Cortex of kidney (tissue), 1 donor: ENCODE results near the gene FNDC5.
"Not testable (repeated sequence)": the region's sequence is repeated elsewhere in the genome, so short reads cannot be mapped to it uniquely, and the experiment has no call there.

Experiments
- DNase-seq: peaks from one replicate; lab custom pipeline; 2025; lab: John Stamatoyannopoulos, UW

The FNDC5 gene

DNA sequence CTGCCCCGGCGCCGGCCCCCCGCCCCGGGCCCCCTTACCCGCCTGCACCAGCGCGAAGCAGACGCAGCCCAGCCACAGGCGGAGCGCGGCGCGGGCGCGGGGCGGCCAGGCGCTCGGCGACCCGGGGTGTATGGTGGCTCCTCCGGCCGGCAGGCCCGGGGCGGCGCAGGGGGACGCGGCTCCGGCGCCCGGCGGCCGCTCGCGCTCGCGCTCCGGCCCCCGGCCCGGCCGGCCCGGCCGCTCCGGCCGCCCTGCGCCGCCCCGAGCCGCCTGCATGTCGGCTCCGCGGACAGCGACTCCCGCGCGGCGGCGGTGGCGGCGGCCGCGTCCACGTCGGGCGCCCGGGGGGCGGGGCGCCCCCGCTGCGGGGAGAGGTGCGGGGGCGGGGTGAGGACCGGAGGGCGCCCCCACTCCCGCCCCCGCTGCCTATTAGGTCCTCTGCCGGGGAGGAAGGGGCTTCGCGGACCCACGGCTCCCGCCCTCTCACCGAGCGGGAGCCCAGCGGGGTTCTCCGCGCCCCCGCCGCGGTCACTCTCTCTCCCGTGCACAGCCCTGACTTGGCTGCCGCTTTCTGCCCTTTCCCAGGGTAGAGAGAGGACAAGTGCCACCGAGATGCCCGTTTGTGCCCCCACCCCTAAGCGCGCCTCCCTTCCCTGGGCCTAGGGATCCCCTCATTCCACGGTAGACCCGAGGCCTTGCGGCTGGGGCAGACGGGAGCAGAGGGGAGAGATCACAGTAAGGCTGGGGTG lies at the start of gene FNDC5:
TSS of gene FNDC5 (minus strand) at position 298 of the 749 bp plus-strand sequence.
- DNase-seq = no peak

- DNase-seq = no peak
Observed at GRCh38 chr1:32919811-32920733, 49.4 kb upstream of the FNDC5 start.

DNA sequence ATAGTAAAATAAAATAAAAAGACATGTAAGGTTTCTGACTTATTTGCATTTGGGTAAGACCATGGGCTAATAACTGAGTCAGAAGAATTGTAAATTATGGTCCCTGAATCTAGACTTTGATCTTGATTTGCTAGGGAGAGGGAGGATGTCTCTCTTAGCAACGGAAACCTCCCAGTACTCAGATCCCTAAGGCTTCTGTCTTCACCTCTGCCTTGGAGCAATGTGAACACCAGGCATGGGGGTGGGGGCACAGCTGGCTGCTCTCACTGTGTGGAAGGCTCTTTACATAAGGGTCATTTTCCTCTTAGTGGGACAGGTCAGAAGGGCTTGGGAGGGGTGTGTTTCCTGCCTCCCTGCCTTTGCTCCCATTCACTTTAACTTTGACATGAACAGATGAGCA lies 47.5 kb upstream of the FNDC5 start:
- no peak for DNase-seq

- DNase-seq = no peak
Observed at GRCh38 chr1:32917521-32917920, 46.8 kb upstream of the FNDC5 start.

- DNase-seq = no peak
Observed at GRCh38 chr1:32915766-32916706, 45.3 kb upstream of the FNDC5 start.

- DNase-seq = no peak
Observed at GRCh38 chr1:32910319-32910718, 39.6 kb upstream of the FNDC5 start.

- DNase-seq = no peak
Observed at GRCh38 chr1:32907435-32907834, 36.7 kb upstream of the FNDC5 start.

- DNase-seq = no peak
Observed at GRCh38 chr1:32906654-32907053, 35.9 kb upstream of the FNDC5 start.

- not testable (repeated sequence) for DNase-seq
Observed at GRCh38 chr1:32905588-32905987, 34.9 kb upstream of the FNDC5 start.

DNA sequence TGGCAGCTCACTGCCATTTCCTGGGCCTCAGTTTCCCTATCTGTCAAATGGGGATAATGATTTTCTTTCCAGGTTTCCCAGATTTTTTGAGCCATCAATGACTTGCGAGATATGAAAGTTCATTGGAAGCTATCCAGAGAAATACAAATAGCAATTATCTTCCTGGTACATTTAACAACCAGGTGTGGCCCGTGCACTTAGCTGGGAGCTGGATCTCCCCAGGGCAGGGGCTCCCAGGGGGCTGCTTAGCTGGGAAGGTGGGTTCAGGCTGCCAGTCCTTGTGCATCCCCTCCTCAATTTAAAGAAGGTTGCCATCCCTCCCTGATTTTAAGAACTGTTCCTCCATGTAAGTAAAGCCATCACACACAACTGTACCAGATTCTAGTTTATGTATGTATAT lies 34.1 kb upstream of the FNDC5 start:
- no peak for DNase-seq

GRCh38 chr1:32903991-32904785 lies 33.5 kb upstream of the FNDC5 start:
- no peak for DNase-seq

DNA sequence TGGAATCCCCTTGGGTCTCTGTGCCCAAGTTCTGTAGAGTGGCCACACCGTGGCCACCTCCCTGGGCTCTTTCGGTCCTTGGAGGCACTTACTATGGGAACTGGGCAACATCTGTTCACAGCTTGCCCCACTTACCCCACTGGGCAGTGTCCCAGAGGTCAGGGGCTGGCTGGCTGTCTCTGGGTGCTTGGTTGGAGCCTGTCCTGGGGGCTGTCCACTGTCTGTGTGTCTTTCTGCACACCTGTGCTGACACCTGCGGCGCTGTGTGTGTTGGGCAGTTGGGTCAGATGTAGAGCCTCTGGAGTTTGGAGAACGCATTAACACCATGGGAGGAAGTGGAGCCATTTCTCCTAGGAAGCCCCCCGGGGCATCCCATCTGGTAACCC lies 31.8 kb upstream of the FNDC5 start:
- no peak for DNase-seq

DNA sequence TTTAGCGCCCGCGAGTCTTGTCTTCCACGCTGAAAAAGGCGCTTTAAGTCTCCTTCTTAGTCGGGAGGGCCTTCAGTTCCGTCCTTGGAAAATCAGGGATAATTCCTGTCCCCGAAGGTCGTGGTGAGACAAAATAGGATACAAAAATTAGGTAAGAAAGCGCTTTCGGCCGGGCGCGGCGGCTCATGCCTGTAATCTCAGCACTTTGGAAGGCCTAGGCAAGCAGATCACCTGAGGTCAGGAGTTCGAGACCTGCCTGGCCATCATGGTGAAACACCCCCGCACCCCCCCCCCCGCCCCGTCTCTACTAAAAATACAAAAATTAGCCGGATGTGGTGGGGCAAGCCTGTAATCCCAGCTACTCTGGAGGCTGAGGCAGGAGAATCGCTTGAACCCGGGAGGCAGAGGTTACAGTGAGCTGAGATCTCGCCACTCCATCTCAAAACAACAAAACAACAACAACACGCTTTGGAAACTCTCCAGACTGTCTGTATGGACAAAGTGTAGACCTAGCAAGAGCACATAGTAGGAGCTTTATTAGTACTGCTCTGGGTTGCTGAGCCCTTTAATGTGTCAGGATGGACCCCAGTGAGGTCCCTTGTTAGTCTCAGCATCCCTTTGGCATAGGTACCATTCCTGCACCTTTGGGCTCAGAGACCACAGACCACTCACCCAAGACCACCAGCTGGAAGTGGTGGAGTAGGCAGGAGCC lies 31.3 kb upstream of the FNDC5 start:
- DNase-seq = no peak

- DNase-seq = no peak
Observed at GRCh38 chr1:32900956-32901822, 30.5 kb upstream of the FNDC5 start, which contains the start of gene TMEM54. TSS of gene TMEM54 (minus strand) at chr1:32901389. CDS start at chr1:32901238, 151 bp downstream.

- DNase-seq = no peak
Observed at GRCh38 chr1:32900371-32900955, 29.8 kb upstream of the FNDC5 start.

DNA sequence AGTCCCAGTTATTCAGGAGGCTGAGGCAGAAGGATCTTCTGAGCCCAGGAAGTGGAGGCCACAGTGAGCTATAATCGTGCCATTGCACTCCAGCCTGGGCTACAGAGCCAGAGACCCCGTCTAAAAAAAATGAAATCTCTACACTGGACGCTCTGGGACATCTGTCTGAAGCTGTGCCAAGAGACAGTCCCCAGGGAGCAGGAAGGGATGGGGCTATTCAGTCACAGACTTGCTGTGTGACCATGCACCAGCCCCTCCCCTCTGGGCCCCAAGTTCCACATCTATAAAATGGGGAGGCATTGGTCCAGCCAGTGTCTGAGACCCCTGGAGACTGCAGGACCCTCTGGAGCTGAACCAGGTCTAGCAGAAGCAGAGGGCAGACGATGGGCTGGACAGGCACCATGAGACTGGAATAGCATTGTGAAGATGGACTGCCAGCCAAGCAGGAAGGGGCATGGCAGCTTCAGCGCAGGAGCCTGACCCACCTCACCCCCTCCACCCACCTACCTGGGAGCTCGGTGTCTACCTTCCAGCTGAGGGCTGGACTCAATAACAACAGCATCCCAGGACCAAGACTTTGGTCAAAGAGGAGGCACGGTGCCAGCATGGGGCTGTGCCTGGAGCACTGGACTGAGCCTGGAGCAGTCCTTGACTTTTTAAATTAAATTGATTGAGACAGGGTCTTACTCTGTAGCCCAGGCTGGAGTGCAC lies 29.0 kb upstream of the FNDC5 start:
- DNase-seq = no peak

GRCh38 chr1:32898958-32899357 lies 28.2 kb upstream of the FNDC5 start:
- DNase-seq = no peak

DNA sequence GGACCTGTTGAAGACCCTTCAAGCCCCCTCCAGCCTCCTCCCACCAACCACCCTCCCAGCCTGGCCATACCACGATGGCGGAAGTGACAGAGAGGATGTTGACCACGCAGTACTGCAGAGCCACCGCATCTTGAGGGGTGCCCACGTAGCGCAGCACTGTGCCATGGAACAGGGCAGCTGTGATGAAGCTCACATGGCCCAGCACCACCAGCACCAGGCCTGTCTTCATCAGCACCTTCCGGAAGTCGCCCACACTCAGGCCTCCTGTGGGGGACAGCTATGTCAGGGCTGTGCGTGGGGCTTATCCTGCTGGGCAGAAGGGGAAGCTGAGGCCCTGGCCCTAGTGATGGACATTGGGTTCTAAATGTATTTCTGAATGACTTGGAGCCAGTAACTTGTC lies 27.3 kb upstream of the FNDC5 start:
- DNase-seq = no peak
